Prostate gland (tissue), 2 donors: ENCODE data around the gene EPM2A.

Experiments used
- CTCF ChIP-seq, 4 experiments: fragments of 200-600 bp in 2 of 4; fragments of 450-650 bp in 2 of 4; sonication (generic) in 2 of 4; IDR thresholded peaks; 1 replicate in 3 of 4; 2 replicates in 1 of 4; pipeline ENCODE4 v1.5.1; 2016 to 2019; ENCODE audit warnings: antibody characterized with exemption in 4 of 4, mild to moderate bottlenecking in 2 of 4, moderate library complexity in 2 of 4
- POLR2AphosphoS5 ChIP-seq: sonication (generic); formaldehyde crosslinking; IDR thresholded peaks from one replicate; pipeline ENCODE4 v1.6.1; 2017; ENCODE audit warnings: antibody characterized with exemption

DNA sequence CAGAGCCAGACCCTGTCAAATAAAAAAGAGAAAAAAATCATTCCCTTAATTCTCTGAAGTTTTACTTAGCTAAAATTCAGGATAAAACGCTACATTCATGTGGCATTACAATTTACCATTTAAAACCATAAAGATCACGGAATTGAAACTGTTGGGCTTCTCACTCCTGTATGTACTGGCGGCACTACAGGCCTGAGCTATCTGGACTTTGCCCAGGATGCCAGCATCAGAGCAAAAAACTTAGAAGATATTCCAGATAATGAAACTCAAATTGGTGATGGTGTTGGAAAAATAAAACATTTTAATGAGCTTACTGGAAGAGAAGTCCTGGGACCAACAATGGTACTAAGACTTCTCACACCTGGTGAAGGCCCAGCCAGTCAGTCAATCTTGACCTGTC, 14.2 kb downstream of the EPM2A start:
- no peak for TF ChIP-seq CTCF (IDR thresholded peaks at IDR 0.05)
- no peak for TF ChIP-seq POLR2AphosphoS5
